GM21786 (cell line): ENCODE measurements around the gene NBEAL2.
A peak's percentile ranks its signal among the peaks of the same experiment; 100 is the strongest.

Source experiments
- ATAC-seq: cut with Tn5 transposase; IDR thresholded peaks from one replicate; pipeline ENCODE4 v1.9.1; 2021; ENCODE audit not compliant: unreplicated experiment

The NBEAL2 gene, protein sequence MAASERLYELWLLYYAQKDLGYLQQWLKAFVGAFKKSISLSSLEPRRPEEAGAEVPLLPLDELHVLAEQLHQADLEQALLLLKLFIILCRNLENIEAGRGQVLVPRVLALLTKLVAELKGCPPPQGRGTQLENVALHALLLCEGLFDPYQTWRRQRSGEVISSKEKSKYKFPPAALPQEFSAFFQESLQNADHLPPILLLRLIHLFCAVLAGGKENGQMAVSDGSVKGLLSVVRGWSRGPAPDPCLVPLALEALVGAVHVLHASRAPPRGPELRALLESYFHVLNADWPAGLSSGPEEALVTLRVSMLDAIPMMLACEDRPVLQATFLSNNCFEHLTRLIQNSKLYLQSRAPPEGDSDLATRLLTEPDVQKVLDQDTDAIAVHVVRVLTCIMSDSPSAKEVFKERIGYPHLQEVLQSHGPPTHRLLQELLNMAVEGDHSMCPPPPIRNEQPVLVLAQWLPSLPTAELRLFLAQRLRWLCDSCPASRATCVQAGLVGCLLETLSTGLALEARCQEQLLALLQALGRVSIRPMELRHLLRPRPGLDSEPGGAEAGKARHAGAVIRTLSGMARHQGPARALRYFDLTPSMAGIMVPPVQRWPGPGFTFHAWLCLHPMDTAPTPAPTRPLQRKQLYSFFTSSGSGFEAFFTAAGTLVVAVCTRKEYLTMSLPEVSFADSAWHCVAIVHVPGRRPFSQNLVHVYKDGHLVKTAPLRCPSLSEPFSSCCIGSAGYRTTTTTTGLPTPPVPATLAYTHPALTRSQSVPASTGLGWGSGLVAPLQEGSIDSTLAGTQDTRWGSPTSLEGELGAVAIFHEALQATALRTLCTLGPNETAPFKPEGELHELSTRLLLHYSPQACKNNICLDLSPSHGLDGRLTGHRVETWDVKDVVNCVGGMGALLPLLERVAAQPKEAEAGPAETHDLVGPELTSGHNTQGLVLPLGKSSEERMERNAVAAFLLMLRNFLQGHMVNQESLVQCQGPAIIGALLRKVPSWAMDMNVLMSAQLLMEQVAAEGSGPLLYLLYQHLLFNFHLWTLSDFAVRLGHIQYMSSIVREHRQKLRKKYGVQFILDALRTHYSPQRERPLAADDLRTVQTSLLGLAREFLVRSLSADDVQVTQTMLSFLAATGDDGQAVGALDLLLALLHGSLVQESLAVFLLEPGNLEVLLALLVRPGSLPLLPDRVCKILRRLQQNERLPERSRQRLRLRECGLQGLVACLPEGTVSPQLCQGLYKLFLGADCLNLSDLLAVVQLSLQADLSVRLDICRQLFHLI (N-terminal part only)

DNA sequence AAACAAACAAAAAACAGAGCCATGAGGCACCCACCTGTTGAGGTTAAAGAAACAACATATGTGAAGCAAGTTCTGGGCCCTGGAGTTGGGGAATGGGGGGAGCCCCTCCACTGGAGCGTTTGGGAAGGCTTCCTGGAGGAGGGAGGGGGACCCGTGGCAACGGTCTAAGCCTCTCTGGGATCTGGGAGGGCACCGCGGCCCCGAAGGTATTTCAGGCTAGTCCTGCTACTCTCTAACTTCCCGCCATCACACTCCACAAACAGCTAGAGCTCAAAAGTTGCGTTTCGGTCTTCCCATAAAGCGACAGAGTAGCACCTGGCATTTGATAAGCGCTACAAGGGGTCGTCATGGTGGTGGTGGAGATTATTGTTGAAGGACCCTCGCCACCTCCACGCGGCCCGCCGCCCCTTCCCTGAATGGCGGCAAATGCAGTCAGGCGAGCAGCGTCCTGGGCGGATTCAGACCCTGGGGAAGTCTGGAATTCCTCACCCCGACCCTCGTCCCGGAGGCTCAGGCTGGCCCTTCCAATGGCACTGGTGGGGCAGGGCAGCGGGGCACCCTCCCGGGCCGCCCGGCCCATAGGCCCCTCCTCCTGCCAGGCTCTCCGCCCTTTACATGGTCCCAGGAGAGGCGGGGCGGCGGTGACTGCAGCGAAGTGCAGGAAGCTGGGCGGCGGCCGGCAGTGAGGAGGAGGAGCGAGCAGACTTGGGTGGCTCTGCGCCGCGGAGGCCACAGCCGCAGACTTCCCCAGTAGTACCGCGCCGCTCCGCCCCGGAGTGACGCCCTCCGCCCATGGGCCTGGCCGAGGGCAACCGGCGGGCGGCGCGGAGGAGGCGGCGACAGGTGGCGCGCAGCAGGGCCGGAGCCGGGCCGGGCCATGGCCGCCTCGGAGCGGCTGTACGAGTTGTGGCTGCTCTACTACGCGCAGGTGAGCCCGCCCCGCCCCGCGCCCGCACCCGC lies at the start of gene NBEAL2:
Gene NBEAL2, plus strand, starts transcription at position 682 of the 960 bp plus-strand sequence. Its CDS starts 196 bp downstream, at position 878.
- peak; percentile 76 for ATAC-seq

DNA sequence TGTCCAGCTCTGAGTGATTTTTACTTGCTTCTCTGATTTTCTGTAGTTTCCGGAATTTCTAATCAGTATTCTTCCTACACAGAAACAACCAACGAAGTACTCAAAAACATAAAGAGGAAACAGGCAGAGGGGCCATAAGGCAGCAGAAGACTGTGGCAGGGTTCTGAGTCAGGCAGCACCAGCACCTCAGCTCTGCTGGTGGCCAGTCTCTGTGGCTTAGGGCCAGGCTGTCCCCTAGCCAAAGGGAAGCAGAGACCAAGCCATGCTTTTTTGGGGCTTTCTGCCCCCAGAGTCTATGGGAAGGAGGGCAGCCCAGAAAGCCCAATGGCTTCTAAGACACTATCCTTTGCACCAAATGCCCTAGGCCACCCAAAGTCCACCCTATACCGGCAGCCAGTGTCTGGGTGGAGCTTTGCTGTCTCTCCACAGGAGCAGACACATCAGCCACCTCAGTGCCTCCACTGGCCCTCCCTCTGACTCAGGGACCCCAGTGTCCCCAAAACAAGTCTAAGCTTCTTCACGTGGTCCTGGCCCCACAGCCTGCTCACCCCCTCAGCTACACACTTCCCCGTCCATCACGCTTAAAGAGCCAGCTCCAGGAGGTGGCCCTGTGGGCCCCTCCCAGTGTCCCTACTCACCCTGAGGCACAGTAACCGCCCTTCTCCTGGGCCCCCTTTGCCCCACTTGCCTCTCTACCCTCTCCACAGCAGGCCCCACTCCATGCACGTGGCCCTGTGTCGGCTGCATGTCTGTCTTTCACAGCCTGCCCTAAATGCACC lies 49.1 kb upstream of the NBEAL2 start:
- no peak for ATAC-seq

GRCh38 chr3:46930945-46931403 lies 48.5 kb upstream of the NBEAL2 start:
- no peak for ATAC-seq

DNA sequence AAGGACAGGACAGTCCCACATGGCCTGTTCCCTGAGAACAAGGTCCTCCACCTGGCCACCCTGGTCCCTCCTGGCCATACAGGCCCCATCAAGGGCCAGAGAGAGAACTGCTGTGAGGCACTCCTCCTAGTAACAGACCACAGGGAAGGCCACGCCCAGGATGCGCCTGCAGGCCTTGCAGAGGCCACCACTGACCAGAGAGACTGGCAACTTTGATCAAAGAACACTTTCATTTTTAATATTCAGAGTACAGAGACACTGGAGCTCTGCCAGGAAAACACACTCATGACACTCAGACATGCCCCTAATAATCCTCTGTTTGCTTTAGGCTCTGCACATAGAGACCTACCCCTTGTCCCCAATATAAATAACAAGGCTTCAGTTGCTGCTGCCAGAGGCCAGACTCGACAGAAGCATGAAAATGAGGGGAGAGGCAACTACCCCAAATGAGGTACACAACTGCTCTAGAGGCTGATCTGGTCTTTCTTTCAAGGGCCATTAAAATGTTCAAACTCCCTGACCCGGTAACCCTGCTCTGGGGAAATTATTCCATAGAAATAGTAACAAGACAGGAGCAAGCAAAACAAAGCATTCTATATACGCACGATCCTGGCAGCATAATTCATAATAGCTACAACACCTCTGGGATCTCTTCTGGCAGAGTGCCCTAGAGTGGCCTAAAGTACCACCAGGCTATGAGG lies 47.7 kb upstream of the NBEAL2 start:
- ATAC-seq = no peak

GRCh38 chr3:46932455-46933225 lies 46.8 kb upstream of the NBEAL2 start:
- ATAC-seq = no peak

DNA sequence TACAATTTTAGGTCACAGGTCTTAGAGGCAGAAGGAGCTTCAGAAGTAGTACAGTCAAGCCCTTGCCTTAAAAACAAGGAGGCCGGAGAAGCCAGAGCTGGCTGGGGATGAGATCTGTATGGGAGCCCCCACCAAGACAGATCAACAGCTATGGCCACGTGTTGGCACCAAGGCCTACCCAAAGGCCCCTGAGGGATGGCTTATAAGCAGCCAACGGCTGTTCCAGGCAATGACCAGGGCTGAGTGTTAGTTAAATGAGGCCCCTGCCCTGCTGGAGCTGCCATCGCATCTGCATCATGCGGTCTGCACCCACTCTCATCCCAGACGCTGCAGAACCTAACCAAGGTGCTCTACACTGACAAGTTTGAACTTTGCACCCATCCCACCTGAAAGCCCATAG lies 46.2 kb upstream of the NBEAL2 start:
- no peak for ATAC-seq

- ATAC-seq = no peak
Measured at GRCh38 chr3:46934072-46934471, 45.4 kb upstream of the NBEAL2 start.

DNA sequence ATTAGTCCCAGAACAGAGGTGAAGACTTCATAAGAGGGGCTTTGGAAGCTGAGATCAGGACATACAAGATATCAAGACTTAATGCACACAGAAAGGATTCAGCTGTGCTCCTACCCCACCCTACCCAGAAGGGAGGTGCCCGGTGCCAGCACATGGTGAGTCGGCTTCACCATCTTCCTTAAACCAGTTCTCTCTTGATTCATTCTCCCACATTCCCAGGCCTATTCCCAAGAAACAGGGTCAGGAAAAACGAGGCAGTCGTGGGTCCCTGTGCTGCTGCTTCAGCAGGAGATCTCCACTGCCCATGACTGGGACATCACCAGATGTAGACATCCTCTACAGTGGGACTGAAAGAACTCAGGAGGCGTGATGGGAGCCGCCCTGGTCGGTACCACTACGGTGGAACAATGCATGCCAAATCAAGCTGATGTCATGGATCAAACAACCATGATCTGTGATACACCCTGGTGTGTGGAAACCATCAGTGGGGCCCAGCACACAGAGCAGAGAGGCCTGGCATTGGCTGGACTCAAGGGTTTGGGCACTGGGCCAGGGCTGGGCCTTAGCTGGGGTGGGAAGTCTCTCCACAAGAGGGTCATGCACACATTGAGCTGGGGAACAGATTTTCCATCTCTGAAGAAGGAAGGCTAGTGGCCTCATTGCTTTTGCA lies 44.8 kb upstream of the NBEAL2 start:
- no peak for ATAC-seq

- no peak for ATAC-seq
Measured at GRCh38 chr3:46935168-46935858, 44.2 kb upstream of the NBEAL2 start.

DNA sequence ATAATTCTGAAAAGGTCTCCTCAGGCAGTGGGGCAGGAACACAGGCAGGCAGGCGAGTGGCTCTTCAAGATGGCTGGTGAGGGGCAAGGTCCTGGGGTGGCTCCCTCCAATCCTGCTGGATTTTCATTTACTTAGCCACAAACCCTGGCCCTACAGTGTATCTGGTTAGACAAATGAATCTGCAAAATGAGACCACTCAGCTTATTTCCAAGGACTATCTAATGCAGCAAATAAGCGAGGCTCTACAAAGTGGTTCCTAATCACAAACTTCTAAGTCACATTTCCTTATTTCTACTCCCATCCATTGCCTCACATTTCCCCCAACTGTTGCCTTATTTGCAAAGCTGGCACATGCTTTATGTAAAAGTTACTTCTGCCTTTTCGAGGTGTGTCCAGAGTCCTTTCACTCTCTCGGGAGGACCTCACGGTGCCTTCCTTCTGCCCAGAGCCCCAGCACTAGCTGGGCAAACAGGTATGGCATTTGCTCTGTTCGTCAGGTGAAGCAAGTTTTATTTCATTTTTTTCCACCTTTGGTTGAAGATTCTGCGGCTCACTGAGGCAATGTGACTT lies 43.4 kb upstream of the NBEAL2 start:
- ATAC-seq = no peak

- ATAC-seq = no peak
Measured at GRCh38 chr3:46936733-46937250, 42.7 kb upstream of the NBEAL2 start.

DNA sequence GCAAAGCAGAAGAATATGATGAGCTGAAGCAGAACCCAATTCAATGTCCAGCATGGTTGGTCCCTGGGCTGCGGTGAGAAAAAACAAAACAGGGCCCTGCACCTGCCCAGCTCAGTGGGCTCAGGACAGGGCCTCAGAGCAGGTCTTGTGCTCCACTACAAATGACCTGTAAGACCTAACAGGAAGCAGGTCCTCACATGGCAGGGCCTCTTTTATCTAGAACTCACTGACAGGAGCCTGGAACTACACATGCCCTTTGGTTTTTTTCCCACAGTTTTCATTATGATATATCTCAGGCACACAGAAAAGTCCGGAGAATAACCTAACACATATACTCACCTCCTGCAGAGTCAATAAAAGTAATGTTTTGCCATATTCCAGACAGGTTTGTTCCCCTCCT lies 41.3 kb upstream of the NBEAL2 start:
- no peak for ATAC-seq

GRCh38 chr3:46939578-46940445 lies 39.7 kb upstream of the NBEAL2 start:
- ATAC-seq = no peak

GRCh38 chr3:46942076-46942475 lies 37.4 kb upstream of the NBEAL2 start:
- ATAC-seq = no peak
